Type B pancreatic cell (in vitro differentiated cells): Measurements from ENCODE around the gene RIMBP3C. TPM values are rescaled to one million over a fixed set of nuclear protein-coding genes. Genes with fewer than 3 reads are reported as not detected.
"Not testable (repeated sequence)": the region's sequence is repeated elsewhere in the genome, so short reads cannot be mapped to it uniquely, and the experiment has no call there.

Source experiments
- DNase-seq: peaks from one replicate; pipeline ENCODE4 v3.0.0; 2021; ENCODE audit warnings: mixed read lengths; ENCODE audit not compliant: unreplicated experiment; ENCODE audit errors: extremely low spot score
- H3K27ac Mint-ChIP-seq: 2 replicates; pipeline ENCODE4 v1.8.0; 2021; ENCODE audit warnings: mild to moderate bottlenecking, mixed read lengths
- H3K27me3 Mint-ChIP-seq: 2 replicates; pipeline ENCODE4 v1.8.0; 2021; ENCODE audit warnings: mixed read lengths
- H3K36me3 Mint-ChIP-seq: 2 replicates; pipeline ENCODE4 v1.8.0; 2021; ENCODE audit warnings: mixed read lengths
- H3K4me1 Mint-ChIP-seq: one replicate; pipeline ENCODE4 v1.8.0; 2021; ENCODE audit warnings: mixed read lengths; ENCODE audit not compliant: unreplicated experiment
- H3K4me3 Mint-ChIP-seq: 2 replicates; pipeline ENCODE4 v1.8.0; 2021; ENCODE audit warnings: mild to moderate bottlenecking, mixed read lengths
- H3K9me3 Mint-ChIP-seq: 2 replicates; pipeline ENCODE4 v1.8.0; 2021; ENCODE audit warnings: mixed read lengths
- total RNA-seq: library from RNA; stranded (reverse); gene quantifications from 2 replicates; pipeline ENCODE4 v1.2.1, GENCODE V29; 2021; ENCODE audit warnings: low replicate concordance
- TF ChIP-seq, protein P1 (sequence below): fragments of 200-600 bp; sonication (generic); conservative IDR thresholded peaks from 2 replicates; pipeline ENCODE4 v1.5.0; 2021; ENCODE audit warnings: antibody characterized with exemption, mild to moderate bottlenecking

The RIMBP3C gene
- total RNA-seq, 1 donor from 2014 or later = 0.34 TPM

DNA sequence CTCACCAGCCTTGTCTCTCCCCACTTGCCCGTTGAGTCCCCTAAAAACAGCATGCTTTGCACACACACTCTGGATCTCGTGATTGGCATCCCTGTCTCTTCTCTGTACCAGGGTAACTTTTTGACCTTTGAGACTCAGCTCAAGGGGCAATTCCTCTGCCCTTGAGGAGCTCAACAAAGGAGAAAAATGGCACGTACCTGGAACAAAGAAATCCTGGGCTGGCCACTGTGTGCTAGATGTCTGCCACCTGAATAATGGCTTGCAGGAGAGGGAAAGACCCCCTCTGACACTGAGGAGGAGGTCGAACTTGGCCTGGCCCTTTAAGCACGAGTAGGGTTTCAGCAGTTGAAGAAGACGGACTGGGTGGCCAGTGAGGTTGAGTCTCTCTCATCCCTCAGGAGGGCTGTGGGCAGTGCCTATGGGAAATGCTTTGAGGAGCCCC lies 22.1 kb upstream of the RIMBP3C start:
- H3K4me3 Mint-ChIP-seq = no peak overlapping the region
- peaks cover 8% of the 10 kb centered on the region for H3K36me3 Mint-ChIP-seq
- H3K27me3 Mint-ChIP-seq = no peaks in the 10 kb centered on the region
- H3K4me1 Mint-ChIP-seq = peaks cover 50% of the 10 kb centered on the region
- H3K27ac Mint-ChIP-seq = no peak overlapping the region
- no peaks in the 10 kb centered on the region for H3K9me3 Mint-ChIP-seq
- DNase-seq = no peak
- TF ChIP-seq, protein P1, sequence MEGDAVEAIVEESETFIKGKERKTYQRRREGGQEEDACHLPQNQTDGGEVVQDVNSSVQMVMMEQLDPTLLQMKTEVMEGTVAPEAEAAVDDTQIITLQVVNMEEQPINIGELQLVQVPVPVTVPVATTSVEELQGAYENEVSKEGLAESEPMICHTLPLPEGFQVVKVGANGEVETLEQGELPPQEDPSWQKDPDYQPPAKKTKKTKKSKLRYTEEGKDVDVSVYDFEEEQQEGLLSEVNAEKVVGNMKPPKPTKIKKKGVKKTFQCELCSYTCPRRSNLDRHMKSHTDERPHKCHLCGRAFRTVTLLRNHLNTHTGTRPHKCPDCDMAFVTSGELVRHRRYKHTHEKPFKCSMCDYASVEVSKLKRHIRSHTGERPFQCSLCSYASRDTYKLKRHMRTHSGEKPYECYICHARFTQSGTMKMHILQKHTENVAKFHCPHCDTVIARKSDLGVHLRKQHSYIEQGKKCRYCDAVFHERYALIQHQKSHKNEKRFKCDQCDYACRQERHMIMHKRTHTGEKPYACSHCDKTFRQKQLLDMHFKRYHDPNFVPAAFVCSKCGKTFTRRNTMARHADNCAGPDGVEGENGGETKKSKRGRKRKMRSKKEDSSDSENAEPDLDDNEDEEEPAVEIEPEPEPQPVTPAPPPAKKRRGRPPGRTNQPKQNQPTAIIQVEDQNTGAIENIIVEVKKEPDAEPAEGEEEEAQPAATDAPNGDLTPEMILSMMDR = no peak

DNA sequence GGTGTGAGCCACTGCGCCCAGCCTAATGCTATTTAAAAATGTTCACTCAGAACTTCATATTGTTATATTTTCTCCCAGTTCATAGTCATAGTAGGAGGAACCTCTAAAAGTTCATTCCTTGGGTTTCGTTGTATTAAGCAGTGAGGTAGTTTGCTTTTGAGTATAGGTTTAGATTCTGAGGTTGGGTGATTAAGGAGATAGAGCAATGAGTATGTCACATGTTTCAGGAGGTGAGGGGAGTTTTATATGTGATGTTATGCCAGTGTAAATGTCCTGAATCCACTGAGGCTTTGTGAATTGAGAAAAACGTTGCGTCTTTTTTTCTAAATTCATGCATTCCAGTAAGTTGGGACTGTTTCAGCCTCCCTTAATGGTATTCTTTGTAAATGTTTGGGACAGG lies 20.4 kb upstream of the RIMBP3C start:
- DNase-seq = no peak
- Mint-ChIP-seq H3K9me3 (no peaks in the 10 kb centered on the region), H3K36me3 (peaks cover 3% of the 10 kb centered on the region), H3K4me1 (peaks cover 43% of the 10 kb centered on the region), H3K4me3 (no peak overlapping the region), H3K27me3 (no peaks in the 10 kb centered on the region), H3K27ac (peak overlapping the region; percentile 14)
- TF ChIP-seq, protein P1 = no peak

DNA sequence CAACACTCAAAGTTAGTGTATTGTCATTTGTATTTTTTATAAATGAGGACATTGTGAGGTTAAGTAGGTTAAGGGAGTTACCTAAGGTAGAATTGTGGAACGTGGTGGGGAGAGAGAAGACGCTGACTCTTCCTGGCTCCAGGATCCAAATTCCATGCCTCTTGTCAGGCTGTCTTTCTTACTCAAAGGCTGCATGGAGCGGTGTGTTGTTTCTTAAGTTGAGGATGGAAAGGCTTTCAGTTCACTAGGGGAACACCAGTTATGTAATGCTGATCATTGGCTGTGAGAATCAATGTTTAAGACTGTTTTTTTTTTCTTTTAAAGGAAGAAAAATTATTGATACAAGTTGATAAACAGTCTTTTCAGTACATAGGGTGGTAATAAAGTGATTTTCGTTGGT lies 19.1 kb upstream of the RIMBP3C start:
- Mint-ChIP-seq H3K27me3 (no peaks in the 10 kb centered on the region), H3K36me3 (peaks cover 3% of the 10 kb centered on the region), H3K4me1 (peaks cover 43% of the 10 kb centered on the region), H3K9me3 (no peaks in the 10 kb centered on the region), H3K27ac (peak overlapping the region; percentile 79), H3K4me3 (peak overlapping the region; percentile 47)
- TF ChIP-seq, protein P1 = no peak
- DNase-seq = no peak

DNA sequence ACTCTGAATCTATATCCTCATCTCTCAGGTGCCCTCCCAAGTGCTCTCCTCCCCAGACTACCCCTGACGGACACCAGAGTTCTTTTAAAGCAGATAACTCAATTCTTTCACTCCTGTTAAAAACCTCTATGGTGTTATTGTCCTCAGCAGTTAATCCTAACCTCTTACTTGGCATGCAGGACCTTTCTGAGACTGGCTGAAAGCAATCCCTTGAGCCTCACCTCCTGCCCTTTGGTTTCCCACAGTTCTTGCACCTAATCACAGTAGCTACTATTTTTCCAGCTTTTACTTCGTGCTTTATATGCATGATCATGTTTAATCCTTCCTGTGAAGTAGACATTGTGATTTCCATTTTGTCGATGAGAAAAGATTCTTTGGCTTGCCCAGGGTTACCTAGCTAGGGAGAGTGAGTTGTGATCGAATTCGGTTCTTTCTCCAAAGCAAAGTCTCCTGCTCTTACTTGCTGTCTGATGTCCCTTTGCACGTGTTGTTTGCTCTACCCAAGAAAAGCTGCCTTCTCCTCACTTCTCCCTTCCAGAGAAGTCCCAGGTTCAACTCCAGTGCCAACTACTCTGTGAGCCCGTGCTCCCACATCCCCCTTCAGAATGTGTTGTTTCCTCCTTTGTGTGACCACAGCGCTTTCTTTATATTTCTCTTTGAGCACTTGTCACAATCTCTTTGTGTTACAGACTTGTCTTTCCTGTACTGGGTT lies 18.4 kb upstream of the RIMBP3C start:
- TF ChIP-seq, protein P1 = no peak
- H3K4me1 Mint-ChIP-seq = peaks cover 42% of the 10 kb centered on the region
- H3K9me3 Mint-ChIP-seq = no peaks in the 10 kb centered on the region
- H3K4me3 Mint-ChIP-seq = peak overlapping the region; percentile 95
- DNase-seq = no peak
- H3K36me3 Mint-ChIP-seq = peaks cover 3% of the 10 kb centered on the region
- H3K27me3 Mint-ChIP-seq = no peaks in the 10 kb centered on the region
- peak overlapping the region; percentile 79 for H3K27ac Mint-ChIP-seq

DNA sequence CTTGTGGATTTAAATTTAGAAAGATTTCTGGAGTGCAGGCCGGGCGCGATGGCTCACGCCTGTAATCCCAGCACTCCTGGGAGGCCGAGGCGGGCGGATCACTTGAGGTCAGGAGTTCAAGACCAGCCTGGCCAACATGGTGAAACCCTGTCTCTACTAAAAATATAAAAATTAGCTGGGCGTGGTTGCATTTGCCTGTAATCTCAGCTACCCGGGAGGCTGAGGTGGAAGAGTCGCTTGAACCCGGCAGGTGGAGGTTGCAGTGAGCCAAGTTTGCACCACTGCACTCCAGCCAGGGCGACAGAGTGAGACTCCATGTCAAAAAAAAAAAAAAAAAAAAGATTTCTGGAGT lies 17.8 kb upstream of the RIMBP3C start:
- Mint-ChIP-seq H3K27ac (peak overlapping the region; percentile 85), H3K4me1 (peaks cover 37% of the 10 kb centered on the region), H3K4me3 (peak overlapping the region; percentile 95)
- not testable (repeated sequence) for H3K9me3 Mint-ChIP-seq, DNase-seq, H3K36me3 Mint-ChIP-seq, H3K27me3 Mint-ChIP-seq

DNA sequence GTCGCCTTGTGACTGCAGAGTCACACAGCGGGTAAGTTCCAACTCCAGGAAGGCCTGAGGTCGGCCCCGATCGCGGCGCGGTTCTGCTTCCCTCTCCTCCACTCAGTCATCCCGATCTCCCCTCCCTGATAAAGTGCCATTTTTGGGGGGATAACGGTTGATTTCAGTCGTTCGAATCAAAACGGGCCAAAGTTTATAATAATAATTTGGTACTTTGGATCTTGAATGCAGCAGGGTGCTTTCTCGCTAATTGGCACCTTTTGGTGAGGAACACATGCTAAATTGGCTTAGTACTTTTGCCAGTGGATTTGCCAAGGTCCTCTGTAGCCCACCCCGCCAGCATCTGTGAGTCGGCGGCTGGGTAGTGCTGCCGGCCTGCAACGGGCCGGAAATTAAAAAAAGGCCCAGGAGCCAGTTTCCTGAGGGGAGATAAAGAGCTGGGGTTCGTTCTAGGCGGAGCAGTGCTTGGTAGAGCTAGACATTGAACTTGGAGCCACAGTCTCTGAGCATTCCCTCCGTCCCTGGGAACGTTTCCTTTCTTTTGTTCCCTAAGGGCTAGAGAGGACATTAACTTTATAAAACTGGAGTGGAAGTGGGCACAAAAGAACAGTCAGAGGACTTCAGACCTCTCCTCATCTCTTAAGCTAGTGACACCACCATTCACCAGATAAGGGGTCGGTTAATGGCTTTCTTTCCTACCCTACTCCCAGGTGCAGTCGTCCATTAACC lies 17.2 kb upstream of the RIMBP3C start:
- H3K27ac Mint-ChIP-seq = peak overlapping the region; percentile 85
- TF ChIP-seq, protein P1 = no peak
- H3K9me3 Mint-ChIP-seq = no peaks in the 10 kb centered on the region
- no peak for DNase-seq
- peak overlapping the region; percentile 95 for H3K4me3 Mint-ChIP-seq
- no peaks in the 10 kb centered on the region for H3K27me3 Mint-ChIP-seq
- peaks cover 35% of the 10 kb centered on the region for H3K4me1 Mint-ChIP-seq
- H3K36me3 Mint-ChIP-seq = no peaks in the 10 kb centered on the region
